GM21737 (cell line): ENCODE data around the gene SCAMP2.
"Not testable (repeated sequence)": the region's sequence is repeated elsewhere in the genome, so short reads cannot be mapped to it uniquely, and the experiment has no call there.

ENCODE experiments used
- ATAC-seq: cut with Tn5 transposase; IDR thresholded peaks from one replicate; pipeline ENCODE4 v1.9.1; 2021; ENCODE audit warnings: mild to moderate bottlenecking, moderate library complexity; ENCODE audit not compliant: unreplicated experiment

Gene SCAMP2, protein sequence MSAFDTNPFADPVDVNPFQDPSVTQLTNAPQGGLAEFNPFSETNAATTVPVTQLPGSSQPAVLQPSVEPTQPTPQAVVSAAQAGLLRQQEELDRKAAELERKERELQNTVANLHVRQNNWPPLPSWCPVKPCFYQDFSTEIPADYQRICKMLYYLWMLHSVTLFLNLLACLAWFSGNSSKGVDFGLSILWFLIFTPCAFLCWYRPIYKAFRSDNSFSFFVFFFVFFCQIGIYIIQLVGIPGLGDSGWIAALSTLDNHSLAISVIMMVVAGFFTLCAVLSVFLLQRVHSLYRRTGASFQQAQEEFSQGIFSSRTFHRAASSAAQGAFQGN

DNA sequence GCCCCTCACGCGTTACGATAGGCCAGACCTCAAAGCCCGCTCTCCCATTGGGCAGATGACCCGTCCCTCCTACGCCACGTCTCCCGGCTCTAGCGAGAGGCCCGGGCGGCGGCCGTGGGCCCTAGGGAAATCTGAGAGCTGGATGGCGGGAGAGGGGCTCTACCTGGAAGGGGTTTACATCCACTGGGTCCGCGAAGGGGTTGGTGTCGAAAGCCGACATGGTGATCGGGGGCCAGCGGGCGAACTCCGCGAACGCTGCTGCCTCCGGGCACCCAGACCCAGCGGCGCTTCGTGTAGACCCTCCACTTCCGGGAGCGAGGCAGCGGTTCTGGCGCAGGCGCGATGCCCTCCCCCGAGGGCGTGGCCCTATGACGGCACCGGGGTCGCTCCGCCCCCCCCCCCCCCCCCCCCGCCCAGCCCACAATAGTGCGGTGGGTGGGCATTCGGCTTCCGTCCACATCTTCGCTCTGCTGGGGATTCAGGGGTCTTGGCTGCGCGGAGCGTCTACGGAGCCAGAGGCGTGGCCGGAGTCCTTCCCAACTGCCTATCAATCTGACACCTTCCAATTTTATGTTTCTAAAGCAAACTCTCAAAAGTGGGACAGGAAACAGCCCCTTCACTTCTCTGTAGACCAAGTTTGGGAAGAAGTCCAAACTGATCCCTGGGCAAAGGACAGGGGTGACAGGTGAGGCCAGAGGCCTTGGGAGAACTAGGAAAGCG lies at the start of gene SCAMP2:
Gene SCAMP2 (minus strand): TSS at position 330 of the 720 bp plus-strand sequence. CDS start 110 bp downstream, at position 220.
- peak; percentile 80 for ATAC-seq

DNA sequence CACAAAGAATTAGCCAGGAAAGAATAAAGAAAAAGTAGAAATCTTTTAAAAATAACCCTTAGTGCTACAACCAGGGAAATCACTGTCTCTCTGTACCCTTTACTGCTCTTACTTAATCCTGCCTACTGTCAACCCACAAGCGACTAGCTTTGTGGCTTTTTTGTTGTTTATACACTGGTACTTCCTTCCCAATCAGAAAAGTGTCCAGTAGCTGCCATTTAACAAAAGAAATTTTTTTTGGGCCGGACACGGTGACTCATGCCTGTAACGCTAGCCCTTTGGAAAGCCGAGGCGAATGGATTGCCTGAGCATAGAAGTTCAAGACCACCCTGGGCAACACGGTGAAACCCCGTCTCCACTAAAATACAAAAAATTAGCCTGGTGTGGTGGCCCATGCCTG lies 47.3 kb upstream of the SCAMP2 start:
- ATAC-seq: no peak

DNA sequence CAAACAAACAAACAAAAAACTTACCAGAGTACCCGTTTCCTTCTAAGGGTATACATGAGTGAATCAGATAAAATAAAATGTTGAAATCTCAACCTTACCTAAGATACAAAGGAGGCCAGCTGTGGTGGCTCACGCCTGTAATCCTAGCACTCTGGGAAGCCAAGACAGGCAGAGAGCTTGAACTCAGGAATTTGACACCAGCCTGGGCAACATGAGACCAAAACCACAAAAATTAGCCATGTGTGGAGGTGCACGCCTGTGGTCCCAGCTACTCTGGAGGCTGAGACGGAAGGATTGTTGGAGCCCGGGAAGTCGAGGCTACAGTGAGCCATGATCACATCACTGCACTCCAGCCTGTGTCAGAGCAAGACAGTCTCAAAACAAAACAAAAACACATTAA lies 44.5 kb upstream of the SCAMP2 start:
- ATAC-seq: no peak

DNA sequence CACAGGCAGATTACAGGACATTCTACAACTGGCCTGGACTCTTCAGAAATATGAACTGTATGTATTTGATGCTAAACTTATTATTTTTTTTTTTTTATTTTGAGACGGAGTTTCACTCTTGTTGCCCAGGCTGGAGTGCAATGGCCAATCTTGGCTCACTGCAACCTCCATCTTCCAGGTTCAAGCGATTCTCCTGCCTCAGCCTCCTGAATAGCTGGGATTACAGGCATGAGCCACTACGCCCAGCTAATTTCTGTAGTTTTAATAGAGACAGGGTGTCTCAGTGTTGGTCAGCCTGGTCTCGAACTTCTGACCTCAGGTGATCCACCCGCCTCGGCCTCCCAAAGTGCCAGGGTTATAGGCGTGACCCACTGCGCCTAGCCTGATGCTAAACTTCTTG lies 40.6 kb upstream of the SCAMP2 start:
- ATAC-seq: not testable (repeated sequence)

DNA sequence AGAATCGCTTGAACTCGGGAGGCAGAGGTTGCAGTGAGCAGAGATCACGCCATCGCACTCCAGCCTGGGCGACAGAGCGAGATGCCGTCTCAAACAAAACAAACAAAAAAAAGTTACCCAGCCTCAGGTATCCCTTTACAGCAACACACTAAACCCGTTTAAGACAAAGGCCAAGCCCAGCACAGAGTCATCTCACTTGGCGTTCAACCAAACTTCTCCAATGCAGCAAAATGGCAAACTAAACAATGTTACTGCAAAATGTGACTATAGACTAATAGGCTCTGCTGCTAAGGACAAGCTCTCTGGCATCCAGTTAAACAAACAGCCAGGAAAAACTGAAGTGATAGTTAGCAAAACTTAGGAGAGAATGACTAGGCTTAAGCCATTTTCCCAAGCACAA lies 39.9 kb upstream of the SCAMP2 start:
- ATAC-seq: no peak

DNA sequence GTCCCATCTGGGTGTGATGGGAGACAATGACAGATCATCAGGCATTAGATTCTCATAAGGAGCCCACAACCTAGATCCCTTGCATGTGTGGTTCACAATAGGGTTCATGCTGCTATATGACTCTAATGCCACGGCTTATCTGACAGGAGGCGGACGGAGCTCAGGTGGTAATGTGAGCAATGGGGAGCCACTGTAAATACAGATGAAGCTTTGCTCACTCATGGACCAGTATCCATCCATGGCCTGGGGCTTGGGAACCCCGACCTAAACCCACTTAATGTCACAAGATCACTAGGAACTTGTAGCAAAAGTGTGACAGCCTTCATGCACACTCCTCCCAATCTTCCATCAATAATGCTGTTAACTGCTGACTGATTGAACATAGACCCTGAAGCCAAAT lies 35.5 kb upstream of the SCAMP2 start:
- ATAC-seq: no peak

DNA sequence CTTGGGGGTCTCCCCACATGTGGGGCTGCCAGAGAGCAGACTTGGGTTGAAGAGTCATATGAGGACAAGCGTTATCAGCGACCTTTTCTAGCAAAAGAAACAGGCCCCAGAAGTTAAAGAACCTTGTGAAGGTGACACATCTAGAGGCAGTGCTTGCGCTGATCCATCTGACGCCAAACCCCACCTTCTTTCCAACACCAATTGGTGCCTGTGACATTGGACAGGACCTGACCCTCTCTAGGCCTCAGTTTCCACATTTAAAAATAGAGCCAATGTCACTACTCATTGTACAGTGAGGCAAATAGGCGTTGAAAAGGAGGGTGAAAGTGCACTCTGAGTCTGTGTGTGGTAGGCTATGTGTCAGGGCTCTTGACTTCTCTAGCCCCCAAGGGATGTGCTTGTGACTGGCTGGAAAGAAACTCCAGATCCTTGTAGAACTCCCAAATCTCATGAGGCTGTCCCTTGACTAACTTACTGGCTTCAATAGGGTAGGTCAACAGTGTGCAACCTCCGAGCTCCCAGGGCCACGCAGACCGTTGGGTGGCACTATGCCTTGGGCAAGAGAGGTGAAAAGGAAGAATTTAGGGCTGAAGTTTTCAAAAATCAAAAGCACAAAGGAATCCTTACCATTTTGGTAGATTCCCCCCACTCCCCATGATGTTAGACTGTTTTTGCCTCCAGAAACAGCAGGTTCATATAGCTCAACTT lies 34.2 kb upstream of the SCAMP2 start:
- no peak for ATAC-seq

DNA sequence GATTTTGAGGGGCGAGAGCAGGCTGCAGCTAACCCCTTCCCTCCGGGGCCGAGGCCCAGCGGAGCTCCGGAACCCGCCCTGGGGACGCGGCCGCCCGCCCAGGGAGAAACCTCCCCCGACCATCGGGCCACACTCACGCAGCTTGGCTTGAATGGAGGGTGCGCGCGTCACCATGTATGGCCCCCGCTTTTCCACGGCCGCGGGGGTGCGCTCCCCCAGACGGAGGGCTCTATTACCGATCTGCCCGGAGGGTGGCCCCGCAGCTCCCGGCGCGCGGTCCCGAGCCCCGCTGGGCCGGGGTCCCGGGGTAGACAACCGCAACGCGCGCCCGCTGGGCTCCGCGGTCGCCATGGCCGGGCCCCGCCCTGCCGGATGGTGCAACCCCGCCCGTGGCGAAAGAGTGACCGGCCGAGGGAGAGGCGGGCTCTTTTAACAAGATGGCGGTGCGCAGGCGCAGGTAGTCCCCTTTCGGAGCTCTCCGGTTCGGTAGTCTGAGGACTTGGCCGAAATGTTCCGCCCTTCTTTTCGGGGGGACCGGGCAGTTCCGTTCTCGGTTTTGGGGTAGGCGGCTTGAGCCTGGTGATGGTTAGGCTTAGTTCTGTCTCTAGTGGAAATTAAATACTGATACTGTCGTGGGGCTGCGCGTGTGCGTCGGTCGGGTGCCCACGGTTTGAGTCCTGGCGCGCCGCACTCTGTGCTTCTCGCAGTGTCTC lies 33.4 kb upstream of the SCAMP2 start, which contains the start of gene FAM219B:
Gene FAM219B (minus strand): TSS at position 402 of the 713 bp plus-strand sequence. CDS start 51 bp downstream, at position 351.
- peak; percentile 84 for ATAC-seq

DNA sequence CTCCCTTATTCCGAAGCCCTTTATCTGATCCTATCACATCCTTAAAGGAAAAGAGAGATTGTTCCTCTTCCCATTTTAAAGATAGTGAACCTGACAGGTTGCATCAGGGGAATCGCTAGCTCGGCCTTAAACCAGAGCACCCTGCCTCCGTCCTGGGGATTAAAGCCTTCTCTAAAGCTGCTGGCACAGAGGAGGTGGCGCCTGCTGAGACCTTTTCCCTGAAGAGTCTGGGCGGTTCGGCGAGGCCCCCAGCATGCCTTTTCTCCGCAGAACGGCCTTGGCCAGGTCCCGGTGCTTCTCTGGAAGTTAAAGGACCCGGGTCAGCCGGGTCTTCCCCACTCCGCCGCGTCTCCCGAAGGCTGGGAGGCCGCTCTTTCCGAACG lies 32.9 kb upstream of the SCAMP2 start:
- peak; percentile 11 for ATAC-seq

DNA sequence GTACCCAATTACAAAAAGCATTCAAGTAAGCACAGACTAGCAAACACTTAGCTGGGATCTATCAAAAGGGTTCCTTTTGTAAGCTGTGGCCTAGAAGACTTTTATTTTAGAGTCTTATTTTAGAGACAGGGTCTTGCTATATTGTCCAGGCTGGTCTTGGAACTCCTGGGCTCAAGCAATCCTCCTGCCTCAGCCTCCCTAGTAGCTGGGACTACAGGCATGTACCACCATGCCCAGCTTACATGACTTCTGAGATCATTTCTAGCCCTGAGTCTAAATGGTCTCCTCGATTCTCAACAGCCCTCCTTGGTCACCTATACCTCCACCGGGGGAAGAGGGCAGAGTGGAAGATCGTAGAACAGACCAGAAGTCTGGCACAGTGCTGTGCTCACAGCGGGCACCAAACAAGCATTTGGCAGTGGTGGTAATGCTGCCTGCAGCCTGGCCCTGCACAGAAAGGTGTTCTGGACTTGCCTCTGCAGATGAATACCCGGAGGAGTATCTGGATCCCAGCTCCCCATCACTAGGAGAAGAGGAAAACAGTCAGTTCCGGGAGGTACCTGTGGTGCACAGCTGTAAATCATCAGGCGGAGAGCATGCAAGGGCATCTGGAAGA lies 31.1 kb upstream of the SCAMP2 start:
- ATAC-seq: no peak

DNA sequence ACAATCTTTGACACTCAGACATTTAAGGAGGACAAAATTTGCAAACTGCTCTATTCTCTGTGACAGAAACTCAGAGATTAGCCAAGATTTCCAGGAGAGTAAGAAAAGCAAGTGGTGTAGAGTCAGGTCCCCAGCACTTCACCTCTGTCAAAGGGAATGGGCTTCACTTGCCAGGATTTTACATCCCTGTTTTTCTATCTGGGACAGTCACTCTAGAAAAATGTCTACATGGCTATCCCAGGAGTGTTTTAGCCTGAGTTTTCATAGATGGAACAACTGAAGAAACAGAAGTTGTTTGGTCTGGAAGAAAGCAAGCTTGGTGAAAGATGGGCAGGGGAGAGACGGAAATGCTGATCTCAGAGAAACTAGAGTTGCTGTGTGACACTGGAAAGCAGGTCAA lies 30.5 kb upstream of the SCAMP2 start:
- no peak for ATAC-seq

DNA sequence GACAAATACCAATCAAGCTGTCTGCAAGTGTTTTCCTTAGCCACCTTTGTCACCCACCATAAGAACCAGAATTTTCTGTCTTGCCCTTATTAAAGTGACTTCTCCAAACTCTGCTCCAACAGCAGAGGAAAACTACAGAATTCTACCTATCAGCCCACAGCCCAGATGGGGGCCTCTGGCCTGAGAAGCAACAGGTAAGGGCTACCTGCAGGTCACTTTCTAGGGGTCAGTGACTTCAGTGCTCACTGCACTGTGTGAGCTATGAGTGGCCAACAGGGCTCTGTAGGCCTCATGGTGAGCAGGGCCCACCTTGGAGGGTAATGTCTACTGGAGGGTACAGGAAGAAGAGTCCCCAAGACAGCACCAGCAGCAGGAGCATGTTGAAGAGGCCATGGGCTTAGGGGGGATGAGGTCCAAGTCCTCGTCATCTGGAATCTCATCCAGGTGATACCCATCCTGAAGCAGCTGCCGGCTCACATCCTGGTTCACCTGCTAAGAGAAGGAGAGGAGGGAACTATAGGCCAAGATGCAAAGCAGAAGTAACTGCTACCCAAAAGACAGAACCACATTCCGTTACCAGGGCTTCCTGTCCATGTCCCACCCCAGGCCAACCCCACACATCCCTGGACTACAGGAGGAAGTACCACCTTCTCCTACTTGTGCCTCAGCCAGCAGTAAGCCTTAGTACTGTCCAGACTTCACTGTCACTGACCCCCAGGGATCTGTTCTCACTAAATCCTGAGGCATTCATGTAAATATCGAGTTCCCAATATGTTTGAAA lies 29.3 kb upstream of the SCAMP2 start:
- ATAC-seq: no peak

DNA sequence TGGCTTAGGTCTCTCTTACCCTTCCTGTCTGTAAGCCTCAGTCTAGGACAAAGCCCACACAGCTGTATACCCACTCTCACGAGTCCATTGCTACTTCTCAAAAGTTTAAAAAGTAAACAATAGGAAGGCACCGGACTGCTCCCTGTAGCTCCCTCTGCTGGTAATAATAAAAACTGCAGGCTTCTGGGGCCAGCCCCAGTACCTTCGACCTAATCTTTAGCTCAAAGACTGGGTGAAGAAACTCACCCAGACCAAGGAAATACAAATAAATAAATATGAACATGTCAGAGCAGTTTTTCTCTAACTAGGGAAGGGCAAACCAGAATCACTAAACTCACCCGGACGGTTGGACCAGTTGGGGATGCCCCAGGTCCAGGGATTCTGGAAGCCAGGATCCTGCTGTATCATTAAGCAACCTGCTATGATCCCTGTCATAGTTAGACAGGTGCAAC lies 28.5 kb upstream of the SCAMP2 start:
- peak; percentile 46 for ATAC-seq

DNA sequence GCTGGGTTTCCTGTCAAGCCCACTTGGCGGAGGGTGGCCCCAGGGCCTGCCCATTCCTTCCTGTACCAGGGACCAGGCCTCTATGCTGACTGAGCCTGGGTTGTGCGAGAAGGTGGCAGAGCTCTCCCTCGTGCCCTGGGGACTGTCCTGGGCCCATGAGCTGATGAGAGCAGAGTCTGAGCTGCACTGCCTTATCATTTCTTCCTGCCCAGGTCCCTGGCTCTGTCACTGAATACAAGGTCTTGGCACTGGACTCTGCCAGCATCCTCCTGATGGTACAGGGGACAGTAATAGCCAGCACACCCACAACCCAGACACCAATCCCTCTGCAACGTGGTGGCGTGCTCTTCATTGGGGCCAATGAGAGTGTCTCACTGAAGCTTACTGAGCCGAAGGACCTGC lies 24.1 kb upstream of the SCAMP2 start:
- ATAC-seq: no peak

DNA sequence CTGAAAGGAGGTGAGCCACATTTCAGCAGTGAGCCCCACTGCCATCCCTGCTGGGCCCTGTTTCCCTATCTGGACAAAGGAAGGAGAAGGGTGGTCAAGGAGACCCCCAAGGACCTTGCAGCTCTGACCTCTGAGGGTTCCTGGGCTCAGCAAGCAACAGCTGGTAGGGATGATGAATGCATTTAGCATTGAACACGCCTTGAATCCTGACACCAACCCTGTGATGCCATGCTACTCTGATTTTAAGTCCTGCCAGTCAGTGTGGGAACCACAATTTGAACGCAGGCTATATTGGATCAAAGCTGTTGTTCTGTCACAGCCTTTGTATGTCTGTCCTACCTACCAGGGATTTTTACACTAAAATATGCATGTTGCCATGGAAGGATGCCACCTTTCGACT lies 23.2 kb upstream of the SCAMP2 start:
- ATAC-seq: no peak

DNA sequence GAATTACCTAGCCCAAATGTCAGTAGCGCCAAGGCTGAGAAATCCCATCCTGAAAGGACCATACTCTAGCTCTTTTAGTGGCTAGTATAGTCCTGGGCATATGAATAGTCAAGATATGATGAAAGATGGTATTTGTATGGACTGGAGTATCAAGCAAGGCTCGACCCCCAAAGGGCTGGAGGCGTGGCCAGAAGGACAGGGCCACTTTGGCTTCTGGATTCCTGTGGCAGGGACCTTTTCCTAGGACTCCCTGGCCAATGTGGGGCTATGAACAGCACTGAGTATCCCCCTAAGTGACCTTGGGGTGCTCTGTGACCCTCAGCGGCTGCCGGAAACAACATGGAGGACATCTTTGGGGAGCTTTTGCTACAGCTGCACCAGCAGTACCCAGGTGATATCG lies 22.7 kb upstream of the SCAMP2 start:
- no peak for ATAC-seq

DNA sequence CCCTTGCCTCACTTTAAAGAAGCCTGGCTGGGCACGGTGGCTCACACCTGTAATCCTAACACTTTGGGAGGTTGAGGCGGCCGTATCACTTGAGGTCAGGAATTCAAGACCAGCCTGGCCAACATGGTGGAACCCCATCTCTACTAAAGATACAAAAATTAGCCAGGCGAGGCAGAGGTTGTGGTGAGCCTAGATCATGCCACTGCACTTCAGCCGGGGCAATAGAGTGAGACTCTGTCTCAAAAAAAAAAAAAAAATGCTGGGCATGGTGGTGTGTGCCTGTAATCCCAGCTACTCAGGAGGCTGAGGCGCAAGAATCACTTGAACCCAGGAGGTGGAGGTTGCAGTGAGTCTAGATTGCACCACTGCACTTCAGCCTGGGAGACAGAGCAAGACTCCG lies 21.2 kb upstream of the SCAMP2 start:
- not testable (repeated sequence) for ATAC-seq

DNA sequence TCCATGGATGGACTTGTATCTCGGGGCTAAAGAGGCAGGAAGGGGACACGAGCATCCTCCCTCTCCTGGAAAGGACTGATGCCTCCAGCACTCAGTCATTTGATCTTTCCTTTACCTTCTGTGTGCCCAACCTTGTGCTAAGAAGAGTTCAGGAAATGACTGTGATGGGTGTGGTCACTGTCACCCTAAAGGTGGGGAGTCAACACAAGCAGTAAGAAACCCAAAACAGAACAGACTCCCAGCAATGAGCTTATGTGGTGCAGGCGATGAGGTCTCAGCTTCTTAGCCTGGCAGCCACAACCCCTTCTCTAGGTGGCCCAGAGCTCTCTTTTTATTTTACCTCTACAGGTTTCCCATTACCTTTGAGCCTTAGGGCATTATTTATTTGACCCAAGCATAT lies 20.5 kb upstream of the SCAMP2 start:
- ATAC-seq: no peak

DNA sequence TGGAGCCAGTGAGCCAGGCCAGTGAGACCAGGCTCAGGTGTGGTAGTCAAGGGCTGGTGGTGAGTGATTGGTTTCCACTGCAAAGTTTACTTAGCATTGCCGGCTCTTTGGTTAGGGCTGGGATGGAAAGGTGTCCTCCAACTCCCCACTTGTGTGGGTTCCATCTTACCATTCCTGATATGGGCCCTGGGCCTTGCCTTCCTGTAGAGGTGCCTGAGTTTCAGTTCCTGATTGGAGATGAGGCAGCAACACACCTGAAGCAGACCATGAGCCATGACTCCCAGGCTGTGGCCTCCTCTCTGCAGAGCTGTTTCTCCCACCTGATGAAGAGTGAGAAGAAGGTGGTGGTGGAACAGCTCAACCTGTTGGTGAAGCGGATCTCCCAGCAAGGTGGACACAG lies 19.8 kb upstream of the SCAMP2 start:
- ATAC-seq: no peak

DNA sequence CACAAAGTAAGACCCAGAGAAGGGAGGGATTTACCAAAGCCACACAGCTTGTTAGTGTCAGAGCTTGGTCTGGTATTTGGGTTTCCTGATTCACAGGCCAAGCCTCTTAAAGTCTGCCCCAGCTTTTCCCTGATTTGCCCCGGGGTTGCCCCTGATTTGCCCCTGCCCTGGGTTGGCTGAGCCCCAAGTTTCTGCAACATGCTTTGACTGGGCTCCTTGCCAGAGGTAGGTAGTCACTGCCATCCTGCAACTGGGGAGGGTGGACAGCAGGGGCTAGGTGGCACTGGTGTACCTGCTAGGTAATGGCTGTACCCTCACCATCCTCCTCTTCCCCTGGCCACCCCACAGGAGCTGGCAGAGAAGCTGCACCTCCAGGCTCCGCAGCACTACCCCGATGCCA lies 19.1 kb upstream of the SCAMP2 start:
- no peak for ATAC-seq
